NOMO-1 treated with DMSO at 0.1 percent for 48 hours (cell line): ENCODE measurements around the gene ATP6V1G1.
"Not testable (repeated sequence)": the region's sequence is repeated elsewhere in the genome, so short reads cannot be mapped to it uniquely, and the experiment has no call there.

ENCODE experiments used
- DNase-seq: peaks from one replicate; lab custom pipeline; 2025; ENCODE audit not compliant: unreplicated experiment; lab: John Stamatoyannopoulos, UW

ATP6V1G1 gene

DNA sequence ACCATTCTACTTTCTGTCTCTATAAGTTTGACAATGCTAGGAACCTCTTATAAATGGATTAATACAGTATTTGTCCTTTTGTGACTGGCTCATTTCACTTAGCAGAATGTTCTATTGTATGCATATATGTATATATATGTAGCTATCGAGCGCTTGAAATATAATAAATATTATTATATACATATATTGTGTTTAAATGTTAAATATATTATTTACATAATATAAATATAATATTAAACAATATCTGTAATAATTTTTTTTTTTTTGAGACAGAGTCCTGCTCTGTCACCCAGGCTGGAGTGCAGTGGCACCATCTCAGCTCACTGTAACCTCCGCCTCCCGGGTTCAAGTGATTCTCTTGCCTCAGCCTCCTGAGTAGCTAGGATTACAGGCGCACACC, 9.4 kb upstream of the ATP6V1G1 start:
- DNase-seq = not testable (repeated sequence)

DNA sequence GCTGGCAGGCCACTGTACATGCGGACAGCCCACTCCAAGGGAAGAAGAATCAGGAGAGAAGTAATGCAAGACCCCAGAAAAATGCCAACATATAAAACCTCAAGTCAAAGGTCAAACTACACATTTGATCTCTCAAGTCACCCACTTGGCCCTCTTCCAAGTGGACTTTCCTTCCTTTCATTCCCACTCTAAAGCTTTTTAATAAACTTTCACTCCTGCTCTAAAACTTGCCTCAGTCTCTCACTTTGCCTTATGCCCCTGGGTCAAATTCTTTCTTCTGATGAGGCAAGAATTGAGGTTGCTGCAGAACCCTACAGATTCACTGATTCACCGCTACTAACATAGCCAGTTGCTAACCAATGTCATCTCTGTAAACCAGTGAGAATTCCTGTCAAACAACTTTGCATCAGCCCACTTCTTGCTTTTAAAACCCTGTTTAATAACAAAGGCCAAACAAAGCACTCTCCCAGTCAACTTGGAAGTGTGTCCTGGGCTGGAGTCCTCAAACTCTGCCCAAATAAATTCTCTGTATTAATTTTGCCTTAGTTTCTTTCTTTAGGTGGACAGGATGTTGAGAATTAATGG, 6.9 kb upstream of the ATP6V1G1 start:
- no peak for DNase-seq

DNA sequence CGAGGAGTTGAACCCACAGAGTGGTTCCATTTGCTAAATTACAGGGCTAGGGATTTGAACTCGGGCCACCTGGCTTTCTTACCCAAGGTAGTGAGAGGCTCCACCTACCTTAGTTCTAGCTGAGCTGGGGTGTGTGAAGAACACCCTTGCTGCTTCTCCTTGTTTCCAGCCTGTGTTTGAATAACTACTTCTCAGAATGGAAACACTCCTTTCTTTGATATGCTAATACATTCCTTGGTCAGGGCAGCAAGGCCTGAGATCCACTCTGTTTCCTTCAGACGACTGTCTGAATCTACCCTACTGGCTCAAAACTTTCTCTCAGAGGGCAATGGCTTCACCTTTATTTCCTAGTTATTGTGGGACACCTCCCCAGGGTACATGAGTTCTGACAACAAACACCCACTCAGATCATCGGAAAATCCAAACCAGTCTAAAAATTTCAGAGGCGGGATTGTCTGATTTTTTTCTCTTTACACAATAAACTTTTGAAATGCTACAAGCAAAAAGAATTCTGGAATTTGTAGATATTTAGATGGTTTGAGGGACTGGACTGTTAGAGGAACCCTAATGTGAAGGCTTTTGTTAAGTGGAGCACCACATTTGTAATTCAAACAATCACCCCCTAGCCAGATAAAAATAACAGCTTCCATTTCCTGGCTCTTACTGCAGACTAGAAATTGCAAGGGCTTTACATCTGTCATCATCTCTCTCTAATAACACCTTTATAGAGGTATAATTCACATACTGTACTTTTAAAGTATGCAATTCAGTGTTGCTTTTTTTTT, 4.0 kb upstream of the ATP6V1G1 start:
- DNase-seq = no peak

DNA sequence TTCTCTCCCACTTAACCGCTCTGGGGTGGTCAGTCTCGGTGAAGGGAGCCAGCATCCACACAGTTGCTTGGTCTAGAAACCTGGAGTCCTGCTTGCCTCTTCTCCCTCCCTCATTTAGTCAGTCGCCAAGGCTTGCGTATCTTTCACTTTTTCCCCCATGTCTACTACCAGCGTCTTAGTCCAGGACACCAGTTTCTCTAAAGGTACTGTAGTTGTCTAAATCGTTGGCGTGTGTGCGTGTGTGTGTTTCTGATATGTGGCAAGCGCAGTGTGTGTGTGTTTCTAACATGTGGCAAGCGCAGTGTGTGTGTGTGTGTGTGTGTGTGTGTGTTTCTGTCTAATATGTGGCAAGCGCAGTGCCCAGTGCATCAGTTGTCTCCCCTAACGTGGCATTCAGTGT, 641 bp downstream of the ATP6V1G1 start:
- DNase-seq = no peak

DNA sequence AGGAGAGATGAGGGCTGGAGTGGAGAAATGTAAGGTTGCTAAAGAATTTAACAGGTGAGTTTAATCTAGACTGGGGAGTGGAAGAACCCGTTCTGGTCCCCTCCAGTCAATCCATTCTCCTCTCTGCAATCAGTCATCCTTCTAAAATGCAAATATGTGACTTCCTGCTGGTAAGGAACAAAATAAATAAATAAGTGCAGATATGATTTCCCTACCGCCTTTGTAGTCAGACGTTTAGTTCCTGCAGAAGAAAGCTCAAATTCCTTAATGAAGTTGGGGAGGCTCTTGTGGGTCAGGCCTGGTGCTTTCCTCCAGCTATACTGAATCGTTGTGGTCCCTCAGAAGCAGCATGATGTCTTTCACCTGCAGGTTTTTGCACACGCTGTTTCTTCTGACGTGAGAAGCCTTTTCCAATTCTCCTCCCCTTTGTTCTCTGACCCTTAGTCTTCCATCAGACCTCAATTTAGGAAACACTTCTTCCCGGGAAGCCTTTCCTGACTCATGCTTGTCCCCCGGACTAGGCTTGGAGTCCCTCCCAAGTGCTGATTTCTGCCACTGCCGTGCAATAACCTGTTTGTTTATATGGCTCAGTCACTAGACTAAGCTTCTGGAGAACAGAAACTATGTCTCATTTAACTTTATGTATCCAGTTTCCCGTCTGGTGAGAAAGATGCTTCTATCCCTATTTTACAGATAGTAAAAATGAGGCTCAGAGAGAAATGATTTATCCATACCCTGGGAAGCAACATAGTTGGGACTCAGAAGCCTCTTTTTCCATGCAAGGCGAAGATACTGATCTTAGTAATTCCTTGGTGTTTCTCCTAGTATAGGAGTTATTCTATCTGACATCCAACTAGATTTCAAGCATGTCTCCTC, 1.3 kb downstream of the ATP6V1G1 start:
- DNase-seq = no peak

DNA sequence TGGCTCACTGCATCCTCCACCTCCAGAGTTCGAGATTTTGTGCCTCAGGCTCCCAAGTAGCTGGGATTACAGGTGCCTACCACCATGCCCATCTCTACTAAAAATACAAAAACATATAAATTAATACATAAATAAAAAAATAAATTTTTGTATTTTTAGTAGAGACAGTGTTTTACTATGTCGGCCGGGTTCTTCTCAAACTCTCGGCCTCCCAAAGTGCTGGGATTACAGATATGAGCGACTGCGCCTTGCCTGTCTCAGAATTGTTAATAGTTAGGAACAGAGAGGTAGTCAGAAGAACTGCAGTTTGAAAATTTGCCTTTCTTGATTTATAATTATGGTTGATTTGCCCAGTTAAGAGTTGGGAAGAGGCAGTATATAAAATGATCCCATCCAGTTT, 2.8 kb downstream of the ATP6V1G1 start:
- no peak for DNase-seq

DNA sequence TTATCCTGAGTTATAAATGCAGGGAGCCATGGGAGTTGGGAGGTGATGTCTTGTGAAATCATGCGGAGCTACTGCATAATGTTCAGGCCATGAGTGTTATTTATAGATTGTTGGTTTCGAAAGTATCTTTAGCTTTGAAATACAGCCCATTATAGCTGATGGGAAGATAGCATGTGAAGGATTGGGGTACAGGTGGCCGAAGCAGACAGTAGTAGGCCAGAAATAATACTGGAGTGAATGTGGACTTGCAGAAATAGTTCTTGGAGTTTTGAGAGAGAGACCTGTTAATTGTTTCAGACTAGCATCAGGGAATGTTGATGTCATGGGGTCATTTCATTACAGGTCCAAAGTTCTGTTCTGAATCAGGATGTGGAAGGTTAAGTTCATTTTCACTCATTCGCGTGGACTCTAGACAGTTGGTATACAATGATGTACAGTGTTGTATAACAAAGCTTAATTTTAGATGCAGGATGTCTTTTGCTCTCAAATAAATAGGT, 3.8 kb downstream of the ATP6V1G1 start:
- peak; percentile 61 for DNase-seq

DNA sequence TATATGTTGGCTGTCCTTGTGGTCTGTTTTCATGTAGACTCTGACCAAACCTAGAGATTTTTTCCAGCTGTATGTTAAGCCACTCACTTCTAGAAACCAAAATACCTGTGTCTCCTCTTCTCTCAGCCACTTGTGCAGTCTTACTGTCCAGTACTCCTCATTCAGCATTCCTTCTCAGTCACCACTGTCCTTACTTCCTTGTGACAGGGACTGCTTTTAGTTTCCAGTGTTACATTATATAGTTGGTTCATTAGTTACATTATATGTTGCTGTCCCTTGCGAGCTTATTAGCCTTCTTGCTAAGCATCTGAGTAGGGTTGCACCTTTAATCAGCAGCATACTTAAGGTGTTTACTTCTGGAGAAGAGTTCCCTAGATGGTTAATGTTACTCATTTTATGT, 4.3 kb downstream of the ATP6V1G1 start:
- no peak for DNase-seq

DNA sequence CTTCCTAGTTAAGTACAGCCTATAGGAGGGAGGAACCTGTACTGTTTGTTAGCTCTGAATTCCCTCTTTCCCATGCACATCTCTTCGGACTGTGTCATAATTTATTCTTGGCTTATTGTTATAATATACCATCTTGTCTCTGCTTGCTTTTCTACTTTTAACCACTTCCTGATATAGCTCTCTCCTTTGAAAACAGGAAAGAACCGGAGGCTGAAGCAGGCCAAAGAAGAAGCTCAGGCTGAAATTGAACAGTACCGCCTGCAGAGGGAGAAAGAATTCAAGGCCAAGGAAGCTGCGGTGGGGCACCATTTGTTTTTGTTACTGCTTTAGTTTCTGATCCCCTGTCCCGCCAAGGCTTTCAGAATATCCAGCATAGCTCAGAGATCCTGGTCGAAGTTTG, 4.8 kb downstream of the ATP6V1G1 start:
- DNase-seq = peak; percentile 89

DNA sequence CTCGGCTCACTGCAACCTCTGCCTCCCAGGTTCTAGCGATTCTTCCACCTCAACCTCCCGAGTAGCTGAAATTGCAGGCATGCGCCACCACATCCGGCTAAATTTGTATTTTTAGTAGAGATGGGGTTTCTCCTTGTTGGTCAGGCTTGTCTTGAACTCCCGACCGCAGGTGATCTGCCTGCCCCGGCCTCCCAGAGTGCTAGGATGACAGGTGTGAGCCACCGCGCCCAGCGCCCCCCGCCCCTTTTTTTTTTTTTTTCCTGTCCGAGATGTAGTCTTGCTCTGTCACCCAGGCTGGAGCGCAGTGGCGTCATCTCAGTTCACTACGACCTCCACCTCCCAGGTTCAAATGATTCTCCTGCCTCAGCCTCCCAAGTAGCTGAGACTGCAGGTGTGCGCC, 6.6 kb downstream of the ATP6V1G1 start:
- DNase-seq = no peak

DNA sequence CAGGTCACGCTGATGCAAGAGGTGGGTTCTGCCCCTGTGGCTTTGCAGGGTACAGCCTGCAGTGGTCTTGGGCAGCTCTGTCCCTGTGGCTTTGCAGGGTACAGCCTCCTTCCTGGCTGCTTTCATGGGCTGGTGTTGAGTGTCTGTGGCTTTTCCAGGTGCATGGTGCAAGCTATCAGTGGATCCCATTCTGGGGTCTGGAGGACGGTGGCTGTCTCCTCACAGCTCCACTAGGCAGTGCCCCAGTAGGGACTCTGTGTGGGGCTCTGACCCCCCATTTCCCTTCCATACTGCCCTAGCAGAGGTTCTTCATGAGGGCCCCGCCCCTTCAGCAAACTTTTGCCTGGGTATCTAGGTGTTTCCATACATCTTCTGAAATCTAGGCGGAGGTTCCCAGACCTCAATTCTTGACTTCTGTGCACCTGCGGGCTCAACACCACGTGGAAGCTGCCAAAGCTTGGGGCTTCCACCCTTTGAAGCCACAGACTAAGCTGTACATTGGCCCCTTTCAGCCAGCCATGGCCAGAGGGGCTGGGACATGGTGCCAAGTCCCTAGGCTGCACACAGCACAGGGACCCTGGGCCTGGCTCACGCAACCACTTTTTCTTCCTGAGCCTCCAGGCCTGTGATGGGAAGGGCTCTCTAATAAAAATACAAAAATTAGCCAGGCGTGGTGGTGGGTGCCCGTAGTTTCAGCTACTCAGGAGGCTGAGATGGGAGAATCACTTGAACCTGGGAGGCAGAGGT, 13.1 kb downstream of the ATP6V1G1 start:
- DNase-seq = not testable (repeated sequence)

DNA sequence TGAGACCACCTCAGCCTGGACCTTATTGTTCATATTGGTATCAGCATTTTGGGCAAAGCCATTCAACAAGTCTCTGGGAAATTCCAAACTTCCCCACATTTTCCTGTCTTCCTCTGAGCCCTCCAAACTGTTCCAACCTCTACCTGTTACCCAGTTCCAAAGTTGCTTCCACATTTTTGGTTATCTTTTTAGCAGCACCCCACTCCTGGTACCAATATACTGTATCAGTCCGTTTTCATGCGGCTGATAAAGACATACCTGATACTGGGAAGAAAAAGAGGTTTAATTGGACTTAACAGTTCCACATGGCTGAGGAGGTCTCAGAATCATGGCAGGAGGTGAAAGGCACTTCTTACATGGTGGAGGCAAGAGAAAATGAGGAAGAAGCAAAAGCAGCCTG, 14.2 kb downstream of the ATP6V1G1 start:
- not testable (repeated sequence) for DNase-seq

DNA sequence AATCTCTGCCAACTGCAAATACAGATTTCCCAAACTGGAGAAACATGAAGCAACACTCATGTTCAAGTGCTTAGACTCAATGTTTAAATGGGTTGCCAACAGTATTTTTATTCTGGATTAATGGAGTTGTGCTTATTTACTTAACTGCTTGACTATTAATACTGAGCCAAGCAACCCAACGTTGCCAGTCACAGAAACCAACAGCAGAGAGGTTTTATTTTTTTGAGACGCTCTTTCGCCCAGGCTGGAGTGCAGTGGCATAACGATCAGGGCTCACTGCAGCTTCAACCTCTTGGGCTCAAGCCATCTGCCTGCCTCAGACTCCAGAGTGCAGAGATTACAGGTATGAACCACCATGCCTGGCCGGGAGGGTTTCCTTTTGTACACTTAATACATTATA, 15.1 kb downstream of the ATP6V1G1 start:
- no peak for DNase-seq

DNA sequence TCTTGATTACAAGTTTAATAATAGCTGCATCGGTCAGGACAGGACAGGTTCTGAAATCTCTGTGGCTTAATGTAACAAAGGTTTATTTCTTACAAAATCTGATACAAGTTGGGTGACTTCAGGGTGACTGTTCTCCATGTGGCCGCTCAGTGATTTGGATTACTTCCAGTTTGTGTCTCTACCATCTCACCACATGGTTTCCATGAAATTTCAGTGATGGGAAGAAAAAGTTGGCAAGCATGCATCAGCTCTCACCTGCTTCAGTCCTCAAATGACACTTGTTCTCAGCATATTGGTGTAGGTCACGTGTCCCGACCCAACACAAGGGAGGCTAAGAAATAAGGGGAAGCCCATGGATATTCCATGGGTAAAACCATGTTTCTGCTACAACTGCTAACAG, 15.7 kb downstream of the ATP6V1G1 start:
- DNase-seq = no peak

DNA sequence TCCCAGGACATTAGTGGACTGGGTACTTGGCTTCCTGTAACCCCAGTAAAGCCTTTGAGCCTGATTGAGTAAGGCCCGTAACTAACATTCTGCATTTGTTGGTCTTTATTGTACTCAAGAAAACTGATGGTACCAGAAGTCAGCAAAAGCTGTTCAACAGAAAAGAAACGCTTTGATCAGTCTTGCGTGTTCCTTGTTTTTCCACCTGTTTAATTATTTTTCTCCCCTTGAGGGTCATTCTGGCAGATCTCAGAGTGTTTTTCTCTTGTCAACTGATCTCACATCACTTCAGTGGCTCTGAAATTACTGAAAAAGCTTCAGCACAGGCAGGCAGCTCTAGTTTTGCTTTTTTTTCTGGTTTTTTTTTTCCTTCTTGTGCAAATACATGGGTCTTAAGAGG, 17.4 kb downstream of the ATP6V1G1 start:
- no peak for DNase-seq

DNA sequence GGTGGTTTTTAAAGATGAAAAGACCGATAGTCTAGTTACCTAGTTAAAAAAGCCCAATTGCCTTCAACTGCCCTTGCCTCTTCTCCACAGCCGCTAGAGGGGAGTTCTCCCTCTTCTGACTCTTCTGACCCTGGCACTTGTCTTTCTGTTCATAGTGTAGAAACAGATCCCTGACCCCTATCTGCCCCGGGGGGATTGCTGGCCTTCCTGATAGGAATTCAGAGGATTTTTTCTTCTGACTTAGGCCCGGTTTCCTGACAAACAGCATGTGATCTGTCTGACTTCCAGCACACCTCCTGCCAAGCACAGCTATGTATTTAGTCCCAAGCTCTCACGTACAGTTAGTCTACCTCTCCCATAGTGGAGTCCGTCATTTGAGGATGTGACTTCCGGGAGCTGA, 18.5 kb downstream of the ATP6V1G1 start:
- DNase-seq = no peak

DNA sequence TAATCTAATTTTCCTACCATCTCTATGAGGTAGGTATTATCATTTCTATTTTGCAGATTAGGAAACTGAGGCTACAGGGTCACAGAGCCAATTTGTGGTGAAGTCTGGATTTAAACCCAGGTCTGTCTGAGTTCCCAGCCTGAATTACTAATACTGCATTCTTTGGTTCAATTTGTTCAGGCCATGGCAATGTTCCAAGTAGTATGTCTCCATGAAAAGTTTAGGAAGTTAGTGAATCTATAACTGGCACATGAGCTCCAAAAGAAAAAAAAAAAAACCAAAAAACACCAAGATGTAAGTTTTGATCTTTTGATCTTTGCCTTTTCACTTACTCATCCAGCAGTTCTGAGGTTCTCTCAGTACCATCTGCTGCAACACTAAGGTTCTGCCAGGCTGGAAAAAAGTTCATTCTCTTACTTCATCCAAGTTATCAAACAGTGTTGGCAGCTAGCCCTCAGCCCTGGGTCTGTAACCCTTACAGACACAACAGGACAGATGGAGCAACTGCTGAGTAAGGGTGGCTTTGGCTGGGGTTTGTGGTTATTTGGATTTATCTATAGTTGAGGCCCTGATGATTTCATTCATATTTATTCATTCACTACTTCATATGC, 19.1 kb downstream of the ATP6V1G1 start:
- DNase-seq = no peak

DNA sequence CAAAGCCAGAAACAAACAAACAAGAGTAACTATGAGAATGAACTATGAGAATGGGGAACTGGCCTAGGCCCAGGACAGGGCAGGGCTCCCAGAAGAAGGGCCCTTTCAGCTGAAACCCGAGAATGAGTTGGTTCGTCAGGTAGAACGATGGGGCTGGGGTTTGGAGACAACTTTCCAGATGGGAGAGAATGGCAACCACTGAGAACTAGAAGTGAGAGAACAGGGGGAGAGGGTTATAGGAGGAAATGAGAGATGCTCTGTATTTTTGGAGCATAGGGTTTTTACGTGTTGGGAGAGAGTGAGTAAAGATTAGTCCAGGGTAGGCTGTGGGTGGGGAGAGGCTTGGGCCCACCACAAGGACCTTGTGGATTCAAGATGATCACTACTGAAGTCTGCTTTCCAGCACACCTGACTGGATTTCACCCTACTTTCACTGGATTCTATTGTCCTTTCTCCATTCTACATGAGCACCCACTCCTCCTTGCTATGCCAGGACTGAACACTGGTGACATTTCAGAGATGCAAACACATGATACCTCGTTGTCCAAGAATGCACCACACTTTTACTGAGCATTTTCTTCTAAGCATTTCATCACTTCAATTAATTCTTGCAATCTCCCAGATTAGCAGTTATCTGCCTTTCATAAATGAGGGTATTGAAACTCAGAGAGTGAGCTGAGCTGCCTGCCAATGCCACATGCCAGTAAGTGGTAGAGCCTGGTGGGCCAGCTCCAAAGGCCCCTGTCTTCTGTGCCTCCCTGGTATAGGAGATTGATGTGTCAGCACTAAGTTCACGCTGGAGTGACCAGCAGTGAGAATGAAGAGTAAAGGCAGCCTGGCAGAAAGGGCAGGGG, 20.3 kb downstream of the ATP6V1G1 start:
- DNase-seq = no peak

DNA sequence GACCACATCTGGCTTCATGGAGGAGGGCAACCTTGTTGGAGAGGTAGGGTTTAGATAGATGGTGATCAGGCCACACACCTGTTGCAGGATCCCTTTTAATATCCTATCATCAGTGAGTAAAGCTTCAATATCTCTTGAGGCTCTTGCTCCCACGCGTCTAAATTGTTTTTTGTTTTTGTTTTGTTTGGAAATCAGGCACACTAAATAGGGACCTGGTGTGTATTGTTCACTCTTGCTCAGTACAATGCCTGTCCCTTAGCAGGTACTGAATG, 20.9 kb downstream of the ATP6V1G1 start:
- DNase-seq = no peak
